A673 (cell line): Measurements from ENCODE around the gene PRPF6.

Experiments used
- CTCF ChIP-seq: fragments of 300-800, 200-600 bp; sonication (generic); conservative IDR thresholded peaks from 2 replicates; pipeline ENCODE4 v1.5.1; 2017; ENCODE audit warnings: low read depth, mild to moderate bottlenecking, antibody characterized with exemption, low read length, moderate library complexity, mixed read lengths
- EZH2 ChIP-seq: fragments of 200-600 bp; sonication (generic); IDR thresholded peaks from 2 replicates; pipeline ENCODE4 v1.6.1; 2017; ENCODE audit warnings: borderline replicate concordance, low read depth, mild to moderate bottlenecking, mixed read lengths, antibody characterized with exemption, low read length; ENCODE audit not compliant: poor library complexity, severe bottlenecking

DNA sequence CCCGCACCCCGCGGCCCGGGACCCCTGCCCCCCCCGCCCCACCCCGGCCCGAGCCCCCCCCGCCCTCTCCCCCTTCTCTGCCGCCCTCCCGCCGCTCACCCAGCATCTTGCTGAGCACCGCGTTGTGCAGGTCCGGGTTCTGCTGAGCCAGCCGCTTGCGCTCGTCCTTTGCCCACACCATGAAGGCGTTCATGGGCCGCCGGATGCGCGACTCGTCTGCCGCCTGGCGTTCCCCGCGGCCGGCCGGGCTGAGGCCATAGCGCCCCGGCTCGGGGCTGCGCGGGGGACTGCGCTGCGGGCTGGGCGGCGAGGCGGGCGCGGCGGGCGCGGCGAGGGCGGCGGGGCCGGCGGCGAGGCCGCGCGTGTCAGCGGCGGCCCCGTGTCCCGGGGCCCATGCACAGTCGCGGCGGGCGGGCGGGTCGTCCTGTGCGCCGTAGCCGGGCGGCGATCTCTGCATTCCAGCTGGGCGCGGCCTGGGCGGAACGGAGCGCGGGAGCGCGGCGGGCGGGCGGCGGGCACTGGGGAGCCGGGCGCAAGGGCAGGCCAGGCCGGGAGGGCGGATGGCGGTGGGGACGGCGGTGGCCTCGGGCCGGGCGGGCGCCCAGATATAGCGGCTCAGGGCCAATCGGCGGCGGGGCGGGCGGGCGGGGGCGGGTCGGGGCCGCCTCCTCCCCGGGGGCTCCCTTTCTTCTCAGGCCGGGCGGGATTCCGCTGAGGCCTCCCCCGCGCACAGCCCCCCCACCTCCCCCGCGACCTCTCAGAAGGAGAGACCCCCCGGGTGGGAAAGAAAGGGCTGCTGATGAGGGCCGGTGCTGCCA lies 68.3 kb downstream of the PRPF6 start, which contains the start of gene SOX18:
- TF ChIP-seq CTCF (no peak), EZH2 (no peak)
